SW480 (cell line): Measurements from ENCODE around the gene OSGEPL1.
A peak's percentile ranks its signal among the peaks of the same experiment; 100 is the strongest.
"Not testable (repeated sequence)": the region's sequence is repeated elsewhere in the genome, so short reads cannot be mapped to it uniquely, and the experiment has no call there.

Experiments used
- DNase-seq: peaks from one replicate; pipeline ENCODE4 v3.0.0-alpha.2; 2016; ENCODE audit warnings: low spot score

The OSGEPL1 gene, protein sequence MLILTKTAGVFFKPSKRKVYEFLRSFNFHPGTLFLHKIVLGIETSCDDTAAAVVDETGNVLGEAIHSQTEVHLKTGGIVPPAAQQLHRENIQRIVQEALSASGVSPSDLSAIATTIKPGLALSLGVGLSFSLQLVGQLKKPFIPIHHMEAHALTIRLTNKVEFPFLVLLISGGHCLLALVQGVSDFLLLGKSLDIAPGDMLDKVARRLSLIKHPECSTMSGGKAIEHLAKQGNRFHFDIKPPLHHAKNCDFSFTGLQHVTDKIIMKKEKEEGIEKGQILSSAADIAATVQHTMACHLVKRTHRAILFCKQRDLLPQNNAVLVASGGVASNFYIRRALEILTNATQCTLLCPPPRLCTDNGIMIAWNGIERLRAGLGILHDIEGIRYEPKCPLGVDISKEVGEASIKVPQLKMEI

DNA sequence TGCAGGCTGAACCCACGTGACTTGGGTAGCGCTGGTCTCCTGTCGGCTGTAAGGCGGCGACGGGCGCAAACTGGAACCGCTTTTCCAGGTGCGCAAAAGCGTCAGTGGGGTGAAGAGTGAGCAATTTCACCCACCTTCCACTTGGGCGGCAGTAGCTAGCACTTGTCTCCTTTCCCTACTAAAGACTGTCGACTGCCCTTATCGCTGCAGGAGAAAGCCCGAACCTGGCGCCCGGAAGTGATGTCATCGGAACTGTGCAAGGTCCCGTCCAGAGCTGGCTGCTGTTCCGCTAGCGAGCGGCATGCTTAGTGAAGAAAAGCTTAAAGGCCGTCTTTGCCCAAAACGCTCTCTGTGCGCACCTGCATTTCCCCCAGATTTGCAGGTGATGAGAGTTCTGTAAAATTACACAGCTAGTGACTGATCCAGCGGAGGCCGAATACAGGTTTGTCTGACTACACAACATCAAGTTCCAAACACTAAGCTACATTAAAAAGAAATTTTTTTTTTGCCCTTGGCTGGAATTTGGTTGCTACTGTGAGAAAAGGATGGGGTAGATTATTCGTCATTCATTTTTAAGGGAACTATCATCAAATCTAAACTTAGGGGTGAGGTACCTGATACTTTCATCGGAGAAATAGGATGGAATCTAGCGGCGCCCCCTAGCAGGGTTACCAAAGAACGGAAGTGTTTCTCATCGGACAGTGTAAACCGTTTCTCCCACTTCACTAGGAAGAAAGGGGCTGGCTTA, at the start of gene OSGEPL1:
OSGEPL1 (minus strand) TSS at position 242 of the 748 bp plus-strand sequence. CDS start 1,152 bp downstream, outside the sequence.
- peak; percentile 98 for DNase-seq

DNA sequence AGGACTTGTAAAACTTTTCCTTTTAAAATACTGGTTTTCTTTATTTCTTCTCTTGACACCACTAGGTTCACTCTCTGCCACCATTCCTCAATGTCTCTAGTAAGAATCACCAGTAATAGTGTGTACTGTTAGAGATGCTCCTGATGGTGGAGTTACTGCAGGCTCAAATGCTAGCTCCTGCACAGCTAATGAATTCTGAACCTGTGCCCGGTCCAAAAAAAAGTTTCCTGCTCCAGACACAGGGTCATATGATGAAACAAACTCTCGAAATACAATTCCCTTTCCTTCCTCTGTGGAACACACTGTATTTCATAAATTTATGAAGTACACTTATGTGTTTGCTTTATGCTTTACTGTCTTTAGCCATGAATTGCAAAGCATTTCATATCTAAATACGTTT, 40.8 kb upstream of the OSGEPL1 start:
- no peak for DNase-seq

DNA sequence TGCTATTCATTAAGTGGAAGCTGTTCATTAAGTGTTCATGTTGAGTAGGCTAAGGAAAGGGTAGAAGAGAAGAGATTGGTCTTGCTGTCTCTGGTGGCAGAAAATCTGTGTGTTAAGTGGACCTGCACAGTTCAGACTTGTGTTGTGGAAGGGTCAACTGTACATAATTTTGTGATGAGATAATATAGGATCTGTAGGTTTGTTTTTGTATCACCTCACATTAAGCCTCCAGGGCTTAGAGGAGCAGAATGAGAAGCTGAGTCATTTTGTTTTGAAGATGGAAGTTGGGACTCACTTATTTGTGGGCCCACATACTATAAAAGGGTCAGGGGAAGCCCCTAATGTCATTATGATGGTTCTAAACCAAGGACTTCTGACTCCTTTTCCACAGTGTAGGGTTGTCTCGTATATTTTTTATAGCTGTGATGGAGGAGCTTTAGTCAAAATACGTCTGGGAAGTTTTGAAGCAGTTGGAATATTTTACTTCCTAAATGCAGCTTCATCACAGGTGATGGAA, 39.9 kb upstream of the OSGEPL1 start:
- DNase-seq = no peak

DNA sequence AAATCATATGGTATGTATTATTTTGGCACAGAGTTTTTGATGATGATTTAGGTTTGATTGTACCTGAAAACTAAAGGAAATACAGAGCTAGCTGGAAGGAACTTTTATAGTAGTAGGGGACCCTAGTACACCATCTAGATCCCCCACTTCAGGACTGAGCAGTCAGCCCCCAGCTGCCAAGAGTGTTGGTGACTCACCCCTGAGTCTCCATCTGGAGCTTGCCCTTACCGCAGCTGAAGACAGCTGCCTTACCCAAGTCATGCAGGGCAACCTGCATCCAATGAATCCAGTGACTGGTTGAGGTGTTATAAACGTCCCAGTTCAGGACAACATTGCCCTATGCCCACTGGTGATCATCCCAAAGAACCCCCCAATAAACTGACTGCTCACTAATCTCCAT, 36.9 kb upstream of the OSGEPL1 start:
- no peak for DNase-seq

DNA sequence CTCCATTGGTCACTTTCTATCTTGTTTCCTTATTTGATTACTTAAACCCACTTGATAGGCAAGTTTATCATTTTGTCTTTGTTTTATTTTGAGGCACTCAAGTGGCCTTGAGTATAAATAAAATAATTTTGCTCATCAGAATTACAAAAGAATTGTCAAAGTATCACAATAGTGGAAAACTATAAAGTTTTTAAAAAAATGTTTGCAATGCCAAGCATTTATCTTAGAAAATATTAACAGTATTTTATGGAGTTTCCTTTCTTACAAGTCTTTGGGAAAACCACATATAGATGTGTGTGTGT, 36.4 kb upstream of the OSGEPL1 start:
- no peak for DNase-seq

DNA sequence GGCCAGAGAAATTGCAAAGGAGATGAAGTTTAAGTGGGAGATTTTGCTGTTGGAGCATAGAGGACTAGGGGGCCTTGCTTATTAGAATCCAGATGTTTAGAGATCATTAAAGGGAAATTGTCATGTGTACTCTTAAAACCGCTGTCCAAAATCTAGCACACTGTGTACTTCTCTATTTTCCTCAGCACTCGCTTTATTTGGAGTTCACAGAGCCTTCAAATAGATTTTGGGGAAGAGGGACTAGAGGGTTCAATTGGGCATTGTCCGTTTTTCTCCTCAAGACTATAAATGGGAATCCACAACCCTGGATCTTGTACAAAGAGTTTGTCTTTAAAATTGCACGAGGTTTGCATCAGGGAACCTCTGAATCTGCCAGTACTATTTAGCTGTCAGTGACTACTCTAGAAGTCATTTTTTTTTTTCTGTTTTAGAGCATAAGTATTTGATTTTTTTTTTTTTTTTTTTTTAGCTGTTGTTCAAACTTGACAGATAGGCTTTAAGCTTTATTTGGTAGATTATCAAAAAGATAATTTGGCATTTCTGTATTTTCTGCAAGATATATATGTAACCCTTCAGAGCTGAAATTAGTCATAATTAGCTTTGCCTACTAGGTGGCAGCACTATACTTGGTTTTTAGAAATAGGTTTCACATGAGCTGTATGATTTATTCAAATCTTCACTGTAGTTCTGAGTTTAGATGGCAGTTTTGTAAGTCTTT, 35.9 kb upstream of the OSGEPL1 start:
- DNase-seq = peak; percentile 27

DNA sequence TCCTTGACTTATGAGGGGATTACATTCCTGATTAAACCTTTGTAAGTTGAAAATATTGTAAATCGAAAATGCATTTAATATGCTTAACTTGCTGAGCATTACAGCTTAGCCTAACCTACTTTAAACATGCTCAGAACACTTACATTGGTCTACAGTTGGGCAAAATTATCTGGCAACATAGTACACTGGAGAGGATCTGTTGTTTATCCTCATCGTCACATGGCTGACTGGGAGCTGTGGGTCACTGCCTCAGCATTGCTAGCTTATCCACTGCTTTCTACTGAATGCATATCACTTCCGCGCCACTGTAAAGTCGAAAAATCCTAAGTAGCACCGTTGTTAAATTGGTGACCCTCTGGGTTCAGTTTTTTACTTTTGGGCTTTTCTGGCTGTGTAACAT, 35.3 kb upstream of the OSGEPL1 start:
- DNase-seq = no peak

DNA sequence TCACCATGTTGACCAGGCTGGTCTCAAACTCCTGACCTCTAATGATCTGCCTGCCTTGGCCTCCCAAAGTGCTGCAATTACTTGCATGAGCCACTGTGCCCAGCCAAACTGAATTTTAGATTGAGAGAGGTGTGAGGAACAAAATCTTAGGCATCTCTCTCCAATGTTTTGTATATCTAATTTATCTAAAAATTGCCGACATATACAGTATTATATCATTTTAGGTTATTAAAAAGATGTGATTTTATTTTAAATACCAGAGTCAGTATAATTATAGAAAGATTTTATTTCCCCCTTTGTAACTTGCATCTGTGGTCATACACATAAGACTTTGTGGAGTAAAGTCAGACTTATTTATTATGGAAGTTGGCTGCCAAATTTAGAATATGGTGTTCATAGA, 31.7 kb upstream of the OSGEPL1 start:
- DNase-seq = no peak

DNA sequence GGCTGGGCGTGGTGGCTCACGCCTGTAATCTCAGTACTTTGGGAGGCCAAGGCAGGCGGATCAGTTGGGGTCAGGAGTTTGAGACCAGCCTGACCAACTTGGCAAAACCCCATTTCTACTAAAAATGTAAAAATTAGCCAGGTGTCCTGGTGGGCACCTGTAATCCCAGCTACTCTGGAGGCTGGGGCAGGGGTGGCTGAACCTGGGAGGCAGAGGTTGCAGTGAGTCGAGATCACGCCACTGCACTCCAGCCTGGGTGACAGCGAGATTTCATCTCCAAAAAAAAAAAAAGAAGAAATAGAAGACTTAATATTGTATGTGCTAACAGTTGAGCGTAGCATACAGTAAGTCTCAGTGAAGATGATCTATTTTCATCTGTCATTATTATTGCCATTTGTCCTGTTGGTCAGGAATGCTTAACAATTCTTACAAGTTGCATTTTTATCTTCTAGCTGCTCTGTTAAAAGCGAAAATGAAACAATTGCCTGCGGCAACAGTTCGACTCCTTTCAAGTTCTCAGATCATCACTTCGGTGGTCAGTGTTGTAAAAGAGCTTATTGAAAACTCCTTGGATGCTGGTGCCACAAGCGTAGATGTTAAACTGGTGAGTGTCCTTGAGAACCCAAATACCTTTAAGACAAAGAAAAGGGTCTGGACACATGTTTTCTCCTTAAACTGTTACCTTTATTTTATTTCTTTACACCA, 28.9 kb upstream of the OSGEPL1 start:
- DNase-seq = no peak

DNA sequence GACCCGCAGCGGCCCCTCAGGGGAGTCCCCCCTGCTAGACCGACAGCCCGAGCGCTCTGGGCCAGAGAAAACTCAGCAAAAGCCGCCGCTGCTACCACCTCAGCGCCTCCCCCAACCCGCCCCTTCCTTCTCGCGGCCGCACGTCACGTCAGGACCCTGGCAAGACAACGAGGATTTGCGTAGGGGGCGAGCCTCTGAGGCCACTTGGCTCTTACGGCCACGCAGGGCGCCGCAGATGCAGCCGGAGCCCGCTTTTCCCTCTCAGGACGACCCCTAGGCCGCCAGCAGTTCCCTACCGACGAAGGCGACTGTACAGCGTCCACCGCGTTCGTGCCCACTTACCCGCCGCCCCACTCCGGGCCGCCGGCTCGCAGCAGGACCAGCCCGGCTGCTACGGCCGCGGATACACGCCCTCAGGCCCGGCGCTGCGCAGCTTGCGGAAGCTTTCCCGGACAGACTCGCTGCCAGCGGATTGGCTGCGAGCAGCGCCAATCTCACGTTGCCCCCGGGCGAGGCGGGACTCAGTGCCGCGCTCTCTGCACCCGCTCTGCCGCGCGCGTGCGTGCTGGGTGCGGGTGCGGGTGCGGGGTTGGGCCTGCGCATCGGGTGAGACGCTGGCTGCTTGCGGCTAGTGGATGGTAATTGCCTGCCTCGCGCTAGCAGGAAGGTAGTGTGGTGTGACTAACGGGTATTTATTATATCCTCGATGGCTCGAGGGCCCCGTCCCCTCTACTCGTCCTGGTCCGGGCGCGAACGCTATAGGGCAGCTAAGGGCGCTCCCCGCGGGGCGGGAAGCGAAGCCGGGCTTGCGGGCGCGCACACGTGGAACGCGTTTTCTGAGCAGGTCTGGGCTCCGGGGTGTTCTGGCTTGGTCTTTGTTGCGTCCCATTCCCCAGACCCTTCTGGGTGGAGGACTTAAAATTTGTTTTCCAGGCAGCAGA, 21.6 kb upstream of the OSGEPL1 start, which contains the start of the genes ORMDL1 and PMS1:
ORMDL1 (minus strand) TSS at position 413 of the 941 bp plus-strand sequence. CDS start 1,744 bp downstream, outside the sequence.
PMS1 (plus strand) TSS at position 524 of the 941 bp plus-strand sequence. CDS start 7,360 bp downstream, outside the sequence.
- peak; percentile 92 for DNase-seq

DNA sequence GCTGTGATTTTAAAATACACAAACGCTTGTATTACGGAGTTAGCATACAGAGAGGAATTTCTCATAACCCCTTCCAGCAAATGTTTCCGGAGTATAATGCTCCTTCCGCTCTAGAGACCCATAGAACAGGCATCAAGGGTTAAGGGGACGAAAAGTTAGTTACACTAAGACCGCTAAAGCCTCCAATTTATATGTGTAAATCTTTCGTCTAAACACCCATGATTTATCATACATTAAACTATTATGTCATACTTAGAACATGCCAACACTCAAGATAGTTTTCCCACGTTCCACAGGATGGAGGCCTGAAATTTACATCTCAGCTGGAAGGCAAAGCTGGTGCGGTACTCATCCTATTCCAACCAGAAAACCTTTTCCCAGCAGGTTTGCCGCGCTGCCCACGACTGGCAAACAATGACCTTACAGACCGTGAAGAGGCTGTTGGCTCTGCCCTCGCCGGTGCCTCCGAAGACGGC, 20.9 kb upstream of the OSGEPL1 start:
- peak; percentile 36 for DNase-seq

DNA sequence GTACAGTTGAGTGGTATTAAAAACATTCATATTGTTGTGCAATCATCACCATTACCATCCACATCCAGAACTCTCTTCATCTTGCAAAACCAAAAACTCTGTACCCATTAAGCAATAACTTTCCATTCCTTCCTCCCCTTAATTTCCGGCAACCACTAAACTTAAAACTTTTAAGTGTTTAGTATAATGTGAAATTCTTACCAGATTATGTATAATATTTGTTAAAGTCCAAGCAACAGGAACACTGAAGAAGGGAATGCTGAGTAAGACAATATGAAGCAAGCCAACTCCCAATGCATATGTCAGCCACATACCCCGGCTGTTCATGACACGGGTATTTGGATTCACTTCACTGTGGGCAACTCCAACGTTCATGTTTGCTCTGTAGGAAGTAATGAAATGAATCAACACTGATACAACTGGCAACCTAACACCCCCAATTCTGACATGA, 19.7 kb upstream of the OSGEPL1 start:
- no peak for DNase-seq

DNA sequence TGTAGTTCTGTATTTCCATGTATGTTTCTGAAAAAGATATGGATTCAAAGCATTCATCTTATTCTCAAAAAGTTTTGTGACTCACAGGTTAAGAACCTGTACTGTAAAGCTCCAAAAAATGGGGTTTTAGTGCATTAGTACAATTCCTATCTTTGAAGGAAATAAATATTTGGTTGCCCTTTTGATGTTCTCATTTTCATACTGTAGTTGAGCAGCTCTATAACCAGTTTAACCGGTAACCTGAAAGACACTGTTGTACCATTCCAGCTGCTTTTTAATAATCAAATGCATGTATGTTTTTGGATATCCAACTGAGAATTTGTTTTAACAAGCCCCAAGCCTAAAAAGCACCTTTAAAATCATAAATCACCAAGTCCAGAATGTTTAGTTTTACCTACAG, 9.6 kb upstream of the OSGEPL1 start:
- DNase-seq = no peak

DNA sequence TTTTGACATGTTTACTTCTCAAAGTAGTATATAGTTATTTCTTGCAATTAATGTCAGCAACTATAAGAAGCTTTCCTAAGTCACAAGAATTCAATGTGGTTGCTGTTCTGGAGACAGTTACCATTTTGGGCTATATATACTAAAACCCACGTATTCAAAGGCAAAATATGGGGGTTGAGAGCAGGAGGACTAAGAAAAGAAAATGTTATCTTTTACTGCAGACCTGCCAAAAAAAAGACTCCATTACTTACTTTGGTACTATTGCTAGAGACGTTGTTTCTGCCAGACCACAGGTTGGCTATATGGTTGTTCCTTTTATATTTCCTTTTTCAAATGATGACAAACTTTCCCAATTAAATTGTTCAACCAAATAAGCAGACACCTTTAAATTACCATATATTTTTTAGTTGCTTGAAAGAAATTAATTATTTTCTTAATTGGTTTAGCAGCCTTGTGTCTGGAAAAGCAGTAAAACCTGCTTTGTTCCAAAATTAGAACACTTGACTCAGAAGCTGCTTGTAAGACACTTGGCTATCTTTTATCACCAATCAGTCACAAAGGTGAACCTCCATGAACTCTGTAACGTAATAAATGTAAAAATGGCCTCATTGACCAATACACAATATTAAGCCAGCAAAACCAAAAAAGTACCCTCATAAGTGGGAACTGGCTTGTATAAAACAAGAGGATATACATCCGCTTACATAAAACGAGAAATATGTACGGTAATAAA, 8.2 kb upstream of the OSGEPL1 start:
- DNase-seq = no peak

DNA sequence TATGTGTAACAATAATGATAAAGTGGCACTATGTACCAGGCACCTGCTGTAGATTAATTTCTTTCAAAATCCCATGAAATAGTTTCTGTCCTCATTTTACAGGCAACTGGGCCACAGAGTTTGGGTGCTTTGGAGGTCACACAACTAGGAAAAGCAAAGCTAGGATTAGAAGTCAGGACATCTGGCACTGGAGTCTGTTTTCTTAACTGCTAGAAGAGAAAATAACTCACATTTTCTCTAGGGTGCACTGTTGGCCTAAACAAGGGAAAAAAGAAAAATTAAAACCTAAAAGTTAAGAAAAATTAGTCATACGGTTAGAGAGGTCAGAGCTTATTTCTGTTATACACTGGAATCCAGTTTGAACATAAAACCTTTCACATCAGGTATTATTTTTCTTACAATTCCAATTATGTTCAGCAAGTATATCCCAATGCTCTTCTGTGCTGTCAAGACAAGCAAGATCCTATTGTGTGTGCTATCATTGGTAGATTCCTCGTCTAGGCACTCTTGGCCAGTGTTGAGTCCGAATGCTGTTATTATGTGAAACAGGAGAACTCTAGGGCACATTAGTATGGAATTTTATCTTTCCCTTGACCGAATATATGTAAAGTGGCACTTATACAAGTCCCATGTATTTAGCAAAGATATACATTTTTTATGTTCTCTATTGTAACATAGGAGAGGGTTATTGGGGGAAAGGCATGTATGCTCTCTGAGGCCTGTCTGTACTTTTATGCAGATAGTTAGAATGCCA, 1.5 kb upstream of the OSGEPL1 start:
- no peak for DNase-seq

DNA sequence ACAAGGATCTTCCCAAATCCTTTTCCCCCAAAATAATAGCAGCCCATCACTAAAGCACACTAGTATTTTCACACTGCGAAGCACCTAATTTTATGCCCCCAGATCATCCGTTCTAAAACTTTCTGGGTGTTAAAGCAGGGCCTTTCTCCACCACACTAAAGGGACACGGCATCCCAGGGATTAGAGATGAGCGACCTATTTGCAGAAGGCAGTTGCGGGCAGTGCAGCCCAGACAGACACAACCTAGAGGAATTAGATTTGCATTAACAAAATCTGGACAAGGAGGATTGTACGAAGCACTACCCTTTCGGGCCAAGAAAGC, 402 bp downstream of the OSGEPL1 start:
- DNase-seq = no peak

DNA sequence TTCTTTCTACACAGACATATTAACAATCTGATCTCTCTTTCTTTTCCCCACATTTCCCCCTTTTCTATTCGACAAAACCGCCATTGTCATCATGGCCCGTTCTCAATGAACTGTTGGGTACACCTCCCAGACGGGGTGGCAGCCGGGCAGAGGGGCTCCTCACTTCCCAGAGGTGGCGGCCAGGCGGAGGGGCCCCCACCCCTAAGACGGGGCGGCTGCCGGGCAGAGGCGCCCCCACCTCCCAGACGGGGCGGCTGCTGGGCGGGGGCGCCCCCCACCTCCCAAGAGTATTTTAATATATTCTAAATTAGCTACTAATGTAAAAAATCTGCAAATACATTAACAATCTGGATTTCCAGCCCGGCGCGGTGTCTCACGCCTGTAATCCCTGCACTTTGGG, 2.4 kb downstream of the OSGEPL1 start:
- not testable (repeated sequence) for DNase-seq

DNA sequence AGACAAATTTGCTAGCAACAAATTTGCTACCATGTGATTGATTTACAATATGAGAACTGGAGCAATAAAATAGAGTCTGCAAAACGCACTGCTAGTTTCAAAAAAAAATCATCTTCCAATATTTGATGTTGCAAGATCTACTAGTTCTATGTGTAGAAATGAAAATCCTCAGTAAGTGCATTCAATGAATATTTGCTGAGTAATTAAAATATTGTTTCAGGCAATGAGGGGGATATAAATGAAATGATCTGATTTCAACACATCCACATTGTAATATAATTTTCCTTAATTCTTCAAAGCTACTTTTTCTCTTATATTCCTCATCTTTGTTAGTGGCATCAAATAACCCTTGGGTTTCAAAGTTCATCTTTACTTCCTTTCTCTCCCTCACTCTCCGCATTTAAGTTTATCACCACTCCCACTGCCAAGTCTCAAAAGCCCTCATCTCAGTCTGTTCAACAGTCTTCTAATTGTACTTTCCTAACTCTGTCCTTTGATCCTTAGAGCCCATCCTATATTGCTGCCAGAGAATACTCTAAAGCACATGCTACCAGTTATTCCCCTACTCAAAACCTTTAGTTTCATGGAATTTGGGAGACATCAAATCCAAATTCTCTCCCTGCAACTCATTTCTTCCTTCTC, 6.2 kb downstream of the OSGEPL1 start:
- DNase-seq = no peak
